K562 (cell line): ENCODE results near the gene RNF44. TPM values are rescaled to one million over a fixed set of nuclear protein-coding genes. Genes with fewer than 3 reads are reported as not detected.

Experiments
- ARID1B ChIP-seq: fragments of 450-650 bp; IDR thresholded peaks from 2 replicates; pipeline ENCODE4 v1.6.1; 2016; ENCODE audit warnings: antibody characterized with exemption, mild to moderate bottlenecking, inconsistent platforms
- CREM ChIP-seq: IDR thresholded peaks from 2 replicates; pipeline ENCODE4 v1.6.1; 2014; ENCODE audit warnings: antibody characterized with exemption, low read depth
- EHMT2 ChIP-seq: fragments of 450-650 bp; IDR thresholded peaks from 2 replicates; pipeline ENCODE4 v1.6.1; 2018; ENCODE audit warnings: antibody characterized with exemption
- HOMEZ ChIP-seq: fragments of 250-450 bp; sonication (Bioruptor Pico); IDR thresholded peaks from 2 replicates; pipeline ENCODE4 v1.4.0; 2020; ENCODE audit warnings: mild to moderate bottlenecking, moderate library complexity
- JUN ChIP-seq, 2 experiments: sonication (generic) in 1 of 2; formaldehyde crosslinking in 1 of 2; IDR thresholded peaks; 2 replicates each; pipeline versions ENCODE4 v1.6.1 to v1.8.0; 2012 to 2022; ENCODE audit warnings: borderline replicate concordance in 2 of 2, mild to moderate bottlenecking in 2 of 2, improper control_type of control experiment in 1 of 2, low read depth in 1 of 2, low read length in 1 of 2, missing genetic modification reagents in 1 of 2
- JUNB ChIP-seq: fragments of 450-650 bp; formaldehyde crosslinking; conservative IDR thresholded peaks from 2 replicates; pipeline ENCODE4 v1.4.0; 2020; ENCODE audit warnings: mild to moderate bottlenecking
- MCM3 ChIP-seq: fragments of 450-650 bp; IDR thresholded peaks from 2 replicates; pipeline ENCODE4 v1.6.1; 2016
- MYC ChIP-seq, 2 experiments: fragments of 250-450 bp in 1 of 2; sonication (Bioruptor Pico) in 1 of 2; IDR thresholded peaks; 2 replicates each; pipeline versions ENCODE4 v1.5.1 to v1.6.1; 2012 to 2021; ENCODE audit warnings: low read depth in 2 of 2, borderline replicate concordance in 1 of 2, improper control_type of control experiment in 1 of 2, low read length in 1 of 2, mild to moderate bottlenecking in 1 of 2, moderate library complexity in 1 of 2
- RHOXF2B ChIP-seq: fragments of 250-450 bp; sonication (Bioruptor Pico); conservative IDR thresholded peaks from 2 replicates; pipeline ENCODE4 v1.5.1; 2021
- STAG1 ChIP-seq: sonication (generic); formaldehyde crosslinking; IDR thresholded peaks from 2 replicates; pipeline ENCODE4 v1.5.0; 2020; ENCODE audit warnings: missing genetic modification reagents, borderline replicate concordance
- TAF1 ChIP-seq: IDR thresholded peaks from 2 replicates; pipeline ENCODE4 v1.6.1; 2011; ENCODE audit warnings: mild to moderate bottlenecking, low read length, moderate library complexity; ENCODE audit not compliant: insufficient read depth, control insufficient read depth, severe bottlenecking; ENCODE audit errors: extremely low read depth
- polyA plus RNA-seq, 8 experiments: library from polyadenylated mRNA; depleted of rRNA in 4 of 8; stranded (reverse) in 5 of 8; unstranded in 3 of 8; fragments of >200 nt; fragmentation: Nextera tagmentation in 2 of 8; fragmentation: Illumina TruSeq in 1 of 8; extraction: Ambion mirVana in 2 of 8; extraction: Trizol in 1 of 8; gene quantifications; 2 replicates each; pipeline versions ENCODE4 v1.2.1 to v1.2.3, GENCODE V29; 2011 to 2014; ENCODE audit warnings: inconsistent platforms in 1 of 8, missing spikeins in 1 of 8
- total RNA-seq, 7 experiments: library from RNA; depleted of rRNA in 6 of 7; stranded (reverse); fragments of >200 nt in 6 of 7; fragmentation: Illumina TruSeq in 2 of 7; extraction: Trizol in 2 of 7; gene quantifications; 2 replicates each; pipeline versions ENCODE4 v1.2.1 to v1.2.3, GENCODE V29; 2011 to 2021; ENCODE audit warnings: low replicate concordance in 1 of 7
- TF ChIP-seq, protein P1 (sequence below): fragments of 450-650 bp; formaldehyde crosslinking; IDR thresholded peaks from 2 replicates; pipeline ENCODE4 v1.4.0; 2020; ENCODE audit warnings: mild to moderate bottlenecking, moderate library complexity
- TF ChIP-seq, protein P2 (sequence below), 2 experiments: fragments of 450-650 bp; IDR thresholded peaks; 2 replicates each; pipeline ENCODE4 v1.6.1; 2016; ENCODE audit warnings: mild to moderate bottlenecking in 2 of 2, borderline replicate concordance in 1 of 2, low read depth in 1 of 2, moderate library complexity in 1 of 2
- TF ChIP-seq, protein P3 (sequence below): sonication (generic); formaldehyde crosslinking; IDR thresholded peaks from 2 replicates; pipeline ENCODE4 v1.8.0; 2022; ENCODE audit warnings: mild to moderate bottlenecking, missing genetic modification reagents

Gene RNF44
- total and polyA plus RNA-seq, 9 of the 15 experiments (the other 6 are each of a cell fraction or from before 2014, with no cell fraction given), result 1.6 to 82.6 (median 7.4) TPM

DNA sequence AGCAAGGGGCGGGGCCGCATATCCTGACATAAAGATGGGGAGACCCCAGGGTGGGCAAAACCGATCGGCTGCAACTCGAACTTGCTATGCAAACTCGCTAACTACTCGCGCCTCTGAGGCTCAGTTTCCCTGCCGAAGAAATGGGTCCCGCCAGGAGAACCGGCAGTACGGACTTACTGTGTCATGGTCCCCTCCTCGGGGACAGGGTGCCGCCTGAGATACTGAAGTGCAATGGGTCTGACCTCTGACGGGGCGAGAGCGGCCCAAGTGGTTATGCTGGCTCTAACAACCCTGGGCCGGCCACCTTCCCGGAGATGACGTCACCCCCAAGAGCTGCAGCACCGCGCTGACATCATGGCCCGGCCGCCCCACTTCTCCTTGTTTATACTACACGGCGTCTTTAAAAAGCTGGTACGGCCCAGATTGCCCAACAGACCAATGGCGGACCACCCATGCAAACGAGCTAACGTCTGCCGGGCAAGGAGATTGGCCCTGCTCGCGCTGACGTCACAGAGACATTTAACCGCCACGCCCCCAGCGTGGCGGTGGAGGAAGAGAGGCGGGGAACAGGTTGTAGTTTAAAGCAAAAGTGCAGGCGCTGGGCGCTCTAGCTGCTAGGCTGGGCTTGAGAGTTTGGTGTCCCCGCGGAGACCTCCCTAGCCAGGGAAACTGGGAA, 490 bp upstream of the RNF44 start (continued):
- TF ChIP-seq JUNB (CRISPR knock-in tag) (peak; percentile 99), JUN (IDR thresholded peaks at IDR 0.05; ENCODE audit: borderline replicate concordance, low read depth, low read length) (peak; percentile 98), JUN (CRISPR knock-in tag; IDR thresholded peaks at IDR 0.05; ENCODE audit: borderline replicate concordance) (peak; percentile 93), ARID1B (peak; percentile 50), CREM (peak; percentile 98), HOMEZ (CRISPR knock-in tag) (0 out of 2 replicates have a peak, but pooled peaks have one; percentile 16), STAG1 (CRISPR knock-in tag) (no peak), TAF1 (no peak), EHMT2 (no peak), MYC (IDR thresholded peaks at IDR 0.05; ENCODE audit: low read depth, low read length) (no peak), MYC (CRISPR knock-in tag; IDR thresholded peaks at IDR 0.05; ENCODE audit: borderline replicate concordance, low read depth) (peak; percentile 55; the same call in 1 of the 2 replicates), MCM3 (no peak), RHOXF2B (CRISPR knock-in tag) (no peak)
- TF ChIP-seq, protein P1, sequence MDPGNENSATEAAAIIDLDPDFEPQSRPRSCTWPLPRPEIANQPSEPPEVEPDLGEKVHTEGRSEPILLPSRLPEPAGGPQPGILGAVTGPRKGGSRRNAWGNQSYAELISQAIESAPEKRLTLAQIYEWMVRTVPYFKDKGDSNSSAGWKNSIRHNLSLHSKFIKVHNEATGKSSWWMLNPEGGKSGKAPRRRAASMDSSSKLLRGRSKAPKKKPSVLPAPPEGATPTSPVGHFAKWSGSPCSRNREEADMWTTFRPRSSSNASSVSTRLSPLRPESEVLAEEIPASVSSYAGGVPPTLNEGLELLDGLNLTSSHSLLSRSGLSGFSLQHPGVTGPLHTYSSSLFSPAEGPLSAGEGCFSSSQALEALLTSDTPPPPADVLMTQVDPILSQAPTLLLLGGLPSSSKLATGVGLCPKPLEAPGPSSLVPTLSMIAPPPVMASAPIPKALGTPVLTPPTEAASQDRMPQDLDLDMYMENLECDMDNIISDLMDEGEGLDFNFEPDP (CRISPR knock-in tag), result peak; percentile 76; the same call in 1 of the 2 replicates
- TF ChIP-seq, protein P2, sequence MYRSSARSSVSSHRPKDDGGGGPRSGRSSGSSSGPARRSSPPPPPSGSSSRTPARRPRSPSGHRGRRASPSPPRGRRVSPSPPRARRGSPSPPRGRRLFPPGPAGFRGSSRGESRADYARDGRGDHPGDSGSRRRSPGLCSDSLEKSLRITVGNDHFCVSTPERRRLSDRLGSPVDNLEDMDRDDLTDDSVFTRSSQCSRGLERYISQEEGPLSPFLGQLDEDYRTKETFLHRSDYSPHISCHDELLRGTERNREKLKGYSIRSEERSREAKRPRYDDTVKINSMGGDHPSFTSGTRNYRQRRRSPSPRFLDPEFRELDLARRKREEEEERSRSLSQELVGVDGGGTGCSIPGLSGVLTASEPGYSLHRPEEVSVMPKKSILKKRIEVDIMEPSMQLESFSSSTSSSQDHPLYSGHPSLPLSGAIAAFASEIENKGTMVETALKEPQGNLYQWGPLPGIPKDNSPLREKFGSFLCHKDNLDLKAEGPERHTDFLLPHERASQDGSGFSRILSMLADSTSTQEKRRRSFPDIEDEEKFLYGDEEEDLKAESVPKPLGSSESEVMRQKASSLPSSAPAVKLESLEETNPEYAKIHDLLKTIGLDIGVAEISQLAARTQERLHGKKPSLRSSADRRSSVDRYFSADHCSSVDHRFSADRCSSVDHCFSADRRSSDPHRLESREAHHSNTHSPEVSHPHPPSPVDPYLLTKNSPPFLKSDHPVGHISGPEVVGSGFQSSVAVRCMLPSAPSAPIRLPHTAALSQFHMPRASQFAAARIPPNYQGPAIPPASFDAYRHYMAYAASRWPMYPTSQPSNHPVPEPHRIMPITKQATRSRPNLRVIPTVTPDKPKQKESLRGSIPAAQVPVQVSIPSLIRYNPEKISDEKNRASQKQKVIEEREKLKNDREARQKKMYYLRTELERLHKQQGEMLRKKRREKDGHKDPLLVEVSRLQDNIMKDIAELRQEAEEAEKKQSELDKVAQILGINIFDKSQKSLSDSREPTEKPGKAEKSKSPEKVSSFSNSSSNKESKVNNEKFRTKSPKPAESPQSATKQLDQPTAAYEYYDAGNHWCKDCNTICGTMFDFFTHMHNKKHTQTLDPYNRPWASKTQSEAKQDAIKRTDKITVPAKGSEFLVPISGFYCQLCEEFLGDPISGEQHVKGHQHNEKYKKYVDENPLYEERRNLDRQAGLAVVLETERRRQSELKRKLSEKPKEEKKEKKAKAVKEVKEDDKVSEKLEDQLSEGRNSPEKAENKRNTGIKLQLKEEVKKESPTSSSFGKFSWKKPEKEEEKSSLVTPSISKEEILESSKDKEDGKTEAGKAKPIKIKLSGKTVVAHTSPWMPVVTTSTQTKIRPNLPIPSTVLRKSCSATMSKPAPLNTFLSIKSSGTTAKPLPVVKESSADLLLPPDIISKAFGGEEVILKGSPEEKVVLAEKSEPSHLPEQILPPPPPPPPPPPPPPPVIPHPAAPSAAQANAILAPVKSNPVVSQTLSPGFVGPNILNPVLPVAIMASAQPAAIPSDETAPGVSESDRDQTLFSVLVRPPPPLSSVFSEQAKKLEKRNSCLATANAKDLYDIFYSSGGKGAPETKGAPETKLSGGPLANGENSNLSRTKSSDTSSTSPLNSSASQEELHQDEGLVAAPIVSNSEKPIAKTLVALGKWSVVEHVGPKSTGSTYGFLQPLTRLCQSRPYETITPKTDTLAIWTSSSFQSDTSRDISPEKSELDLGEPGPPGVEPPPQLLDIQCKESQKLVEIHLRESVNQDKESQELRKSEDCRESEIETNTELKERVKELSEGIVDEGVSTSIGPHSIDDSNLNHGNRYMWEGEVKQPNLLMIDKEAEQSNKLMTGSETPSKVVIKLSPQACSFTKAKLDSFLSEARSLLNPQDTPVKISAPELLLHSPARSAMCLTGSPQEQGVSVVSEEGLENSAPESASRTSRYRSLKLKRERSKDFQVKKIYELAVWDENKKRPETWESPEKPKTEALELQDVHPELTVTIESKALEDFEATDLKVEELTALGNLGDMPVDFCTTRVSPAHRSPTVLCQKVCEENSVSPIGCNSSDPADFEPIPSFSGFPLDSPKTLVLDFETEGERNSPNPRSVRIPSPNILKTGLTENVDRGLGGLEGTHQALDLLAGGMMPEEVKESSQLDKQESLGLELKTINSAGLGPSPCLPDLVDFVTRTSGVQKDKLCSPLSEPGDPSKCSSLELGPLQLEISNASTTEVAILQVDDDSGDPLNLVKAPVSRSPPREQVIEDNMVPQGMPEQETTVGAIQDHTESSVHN (IDR thresholded peaks at IDR 0.05; ENCODE audit: borderline replicate concordance in 1 of 2, low read depth in 1 of 2), result peak in 1 of 2 experiments; percentile 57; a peak in 1 of 4 replicates
- TF ChIP-seq, protein P3, sequence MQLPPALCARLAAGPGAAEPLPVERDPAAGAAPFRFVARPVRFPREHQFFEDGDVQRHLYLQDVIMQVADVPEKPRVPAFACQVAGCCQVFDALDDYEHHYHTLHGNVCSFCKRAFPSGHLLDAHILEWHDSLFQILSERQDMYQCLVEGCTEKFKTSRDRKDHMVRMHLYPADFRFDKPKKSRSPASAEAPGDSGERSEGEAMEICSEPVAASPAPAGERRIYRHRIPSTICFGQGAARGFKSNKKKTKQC (CRISPR knock-in tag), result 0 out of 2 replicates have a peak, but pooled peaks have one; percentile 38
